ENCODE results near the gene RPS19BP1.
A peak's percentile ranks its signal among the peaks of the same experiment; 100 is the strongest.

RPS19BP1 gene

DNA sequence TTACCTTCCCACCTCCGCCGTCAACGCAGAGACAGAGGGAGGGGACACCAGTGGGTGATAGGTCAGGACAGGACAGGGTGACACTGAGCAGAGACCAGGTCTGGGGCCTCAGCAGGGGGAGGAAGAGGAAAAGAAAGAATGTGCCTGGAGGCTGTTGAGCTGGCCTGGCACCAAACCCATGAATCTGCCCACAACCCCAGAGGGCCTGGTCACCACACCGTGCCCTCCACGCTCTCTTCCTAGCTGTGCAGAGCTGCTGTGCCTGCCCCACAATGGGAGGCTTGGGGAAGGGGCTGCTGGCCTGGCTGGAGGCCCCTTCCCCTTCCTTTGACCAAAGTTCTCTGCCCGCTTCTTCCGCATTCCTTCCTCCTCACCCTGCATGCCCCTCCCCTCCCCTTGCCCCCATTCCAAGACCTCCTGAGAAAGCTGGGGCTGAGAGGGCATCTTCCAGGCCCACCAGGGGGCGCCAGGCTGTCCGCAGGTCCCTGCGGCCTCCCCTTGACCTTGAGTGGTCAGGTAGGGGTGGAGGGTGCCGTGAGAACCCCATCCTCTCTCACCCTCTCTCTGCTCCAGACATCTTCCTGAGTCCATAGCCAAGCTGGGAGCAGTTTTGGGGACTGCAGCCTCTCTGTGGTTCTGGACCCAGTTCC, 27.0 kb upstream of the RPS19BP1 start:
- no peak for DNase-seq (ENCODE audit: low read depth)

- DNase-seq (ENCODE audit: low read depth) = no peak
Observed at GRCh38 chr22:39558950-39559349, 26.4 kb upstream of the RPS19BP1 start.

GRCh38 chr22:39558254-39558727, 25.7 kb upstream of the RPS19BP1 start:
- no peak for DNase-seq (ENCODE audit: low read depth)

- peak; percentile 12 for DNase-seq (ENCODE audit: low read depth)
Observed at GRCh38 chr22:39556970-39557841, 24.7 kb upstream of the RPS19BP1 start.

DNA sequence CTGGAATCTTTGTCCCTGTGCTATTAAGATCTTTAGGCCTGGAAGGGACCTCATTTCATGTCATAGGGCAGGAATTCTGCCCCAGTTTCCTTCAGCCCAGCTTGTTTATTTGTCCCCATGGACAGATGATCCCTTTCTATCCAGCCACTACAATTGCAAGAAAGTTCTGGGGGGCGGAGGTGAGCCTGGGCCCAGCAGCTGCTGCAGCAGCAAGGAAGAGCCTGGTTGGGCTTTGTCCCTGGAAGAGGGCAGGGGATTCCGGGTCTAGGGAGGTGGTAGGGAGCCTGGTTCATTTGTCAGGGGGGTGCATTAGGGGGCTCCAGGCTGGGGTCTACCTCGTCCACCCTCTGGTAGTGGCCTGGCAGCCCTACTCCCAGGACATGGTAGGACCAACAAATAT, 21.6 kb upstream of the RPS19BP1 start:
- no peak for DNase-seq (ENCODE audit: low read depth)

- no peak for DNase-seq (ENCODE audit: low read depth)
Observed at GRCh38 chr22:39553429-39553828, 20.9 kb upstream of the RPS19BP1 start.

DNA sequence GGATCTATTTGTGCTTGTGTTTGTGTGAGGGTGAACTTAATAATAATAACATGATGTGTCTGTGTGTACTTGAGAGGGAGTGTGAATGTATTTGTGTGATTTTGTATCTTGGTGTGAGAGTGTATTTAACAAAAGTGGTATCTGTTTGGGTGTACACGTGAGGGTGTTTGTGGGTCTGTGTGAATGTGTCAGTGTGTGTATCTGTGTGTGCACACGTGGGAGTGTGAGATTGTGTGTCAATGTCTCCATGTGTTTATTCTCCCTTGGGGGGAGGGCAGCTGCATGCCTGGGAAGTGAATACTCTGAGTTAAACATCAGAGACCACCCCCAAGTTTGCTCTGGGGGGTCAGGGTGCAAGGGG, 15.0 kb upstream of the RPS19BP1 start:
- no peak for DNase-seq (ENCODE audit: low read depth)

DNA sequence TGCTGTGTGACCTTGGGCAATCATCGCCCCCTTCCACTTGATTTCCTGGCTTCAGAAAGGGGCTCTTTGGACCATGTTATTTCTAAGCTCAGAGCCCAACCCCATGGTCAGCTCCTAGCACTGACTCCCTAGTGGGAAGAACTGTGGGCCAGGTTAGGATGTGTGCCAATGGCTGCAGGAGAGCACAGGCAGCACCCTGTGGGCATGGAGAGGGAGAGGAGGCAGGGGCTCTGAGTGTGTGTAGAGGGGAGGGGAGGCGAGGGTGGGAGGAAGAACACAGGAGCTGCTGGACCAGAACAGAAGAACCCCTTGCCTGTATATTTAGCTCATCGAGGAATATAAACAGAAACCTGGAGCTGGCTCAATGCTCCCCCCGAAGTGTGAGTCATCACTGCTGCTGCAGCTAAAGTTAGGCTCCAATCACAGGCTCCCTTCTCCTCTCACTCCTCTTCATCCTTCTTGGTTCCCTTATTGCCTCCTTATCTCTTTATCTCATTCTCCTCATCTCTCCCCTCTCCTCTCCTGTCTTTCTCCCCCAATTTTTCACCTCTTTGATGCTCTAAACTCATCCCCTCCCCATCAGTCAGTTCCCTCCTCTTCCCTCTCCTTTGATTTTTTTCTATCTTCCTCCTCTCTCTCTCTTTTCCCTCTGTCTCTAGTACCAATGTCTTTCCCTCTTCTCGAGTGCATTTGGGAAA, 14.5 kb upstream of the RPS19BP1 start:
- no peak for DNase-seq (ENCODE audit: low read depth)

- DNase-seq (ENCODE audit: low read depth) = no peak
Observed at GRCh38 chr22:39545386-39546365, 13.1 kb upstream of the RPS19BP1 start.

DNA sequence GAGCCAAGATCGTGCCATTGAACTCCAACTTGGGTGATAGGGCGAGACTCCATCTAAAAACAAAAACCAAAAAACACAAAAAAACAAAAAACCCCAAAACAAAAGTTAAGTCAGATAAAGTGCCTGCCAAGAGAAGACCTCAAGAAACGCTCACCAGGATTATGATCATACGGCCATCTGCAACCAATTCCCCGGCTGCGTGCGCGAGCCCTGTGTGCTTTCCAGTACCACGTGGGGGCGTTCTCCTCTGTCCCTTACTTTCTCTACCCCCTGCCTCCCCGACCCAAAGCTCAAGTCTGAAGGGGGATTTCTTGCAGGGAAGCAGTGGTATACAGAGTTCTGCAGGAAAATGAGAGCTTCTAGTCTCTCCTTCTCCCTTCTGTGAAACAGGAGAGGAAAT, 10.5 kb upstream of the RPS19BP1 start:
- no peak for DNase-seq (ENCODE audit: low read depth)

DNA sequence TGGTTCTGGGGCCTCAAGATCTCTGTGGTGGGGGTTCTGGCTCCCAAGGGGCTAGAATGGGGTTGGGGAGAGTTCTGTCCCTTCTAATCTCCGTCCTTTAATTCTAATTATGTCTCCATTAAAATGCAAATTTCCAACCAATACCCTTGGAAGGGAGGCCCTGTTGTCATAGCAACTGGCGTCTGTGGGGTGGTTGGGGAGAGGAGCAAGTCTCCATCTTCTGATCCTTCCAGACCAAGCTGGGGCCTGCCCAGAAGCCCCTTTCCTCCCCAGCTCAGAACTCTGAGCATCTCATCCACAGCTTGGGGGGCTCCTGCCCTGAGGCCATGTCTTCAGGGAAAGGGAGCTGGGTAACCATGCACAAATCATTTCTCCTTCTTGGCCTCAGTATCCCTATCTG, 5.4 kb upstream of the RPS19BP1 start:
- DNase-seq (ENCODE audit: low read depth) = no peak

GRCh38 chr22:39536711-39537110, 4.2 kb upstream of the RPS19BP1 start:
- no peak for DNase-seq (ENCODE audit: low read depth)

- DNase-seq (ENCODE audit: low read depth) = no peak
Observed at GRCh38 chr22:39535831-39536449, 3.4 kb upstream of the RPS19BP1 start.

DNA sequence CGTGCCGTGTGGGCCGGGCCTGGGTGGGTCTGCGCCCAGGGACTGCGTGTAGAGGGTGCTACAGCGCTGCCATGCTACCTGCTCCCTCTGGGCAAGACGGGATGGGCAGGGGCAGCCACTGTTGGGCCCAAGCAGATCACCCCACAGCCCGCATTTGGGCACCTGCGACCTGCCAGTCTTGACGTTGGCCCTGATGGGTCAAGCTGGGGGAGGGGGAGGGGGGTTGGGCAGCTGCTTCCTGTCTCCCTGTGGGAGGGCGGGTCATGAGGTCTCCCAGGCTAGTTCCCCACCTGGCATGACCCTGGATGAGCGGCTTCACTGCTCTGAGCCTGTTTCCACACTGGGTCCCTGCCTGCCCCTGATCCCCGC, 2.8 kb upstream of the RPS19BP1 start:
- DNase-seq (ENCODE audit: low read depth) = no peak

DNA sequence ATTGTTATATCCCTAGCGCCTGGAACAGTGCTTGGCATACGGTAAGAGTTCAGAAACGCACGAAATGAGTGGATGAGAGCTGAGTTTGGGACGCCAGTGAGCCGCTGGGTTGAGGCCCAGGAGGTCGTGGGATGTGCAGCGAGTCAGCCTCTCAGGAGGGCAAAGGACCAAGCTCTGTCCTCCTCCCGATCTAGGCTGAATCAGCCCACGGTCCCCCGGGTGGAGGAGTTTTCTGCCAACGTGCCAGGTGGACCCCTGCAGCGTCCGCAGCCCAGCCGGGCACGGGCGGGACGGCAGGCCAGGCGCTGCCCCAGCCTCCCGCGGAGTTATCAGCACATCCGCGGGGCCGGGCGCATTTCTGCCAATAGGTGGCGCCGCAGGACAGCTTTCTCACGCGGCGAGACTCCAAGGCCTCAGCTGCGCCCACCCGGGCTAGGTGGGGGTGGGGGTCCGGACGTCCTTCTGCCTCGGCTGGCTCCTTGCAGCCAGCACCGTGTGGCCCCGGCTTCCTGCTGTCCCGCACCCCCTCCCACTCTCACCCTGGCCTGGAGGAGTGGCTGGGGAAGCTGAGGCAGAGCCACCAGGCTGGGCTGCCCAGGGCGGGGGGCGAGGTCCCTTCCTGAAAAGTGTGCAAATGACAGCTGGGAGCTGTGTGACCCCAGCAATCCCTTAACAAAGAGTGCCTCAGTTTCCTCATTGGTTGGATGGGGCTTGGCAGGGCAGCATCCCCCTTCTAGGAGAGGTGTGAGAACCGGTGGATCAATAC, 2.2 kb upstream of the RPS19BP1 start:
- peak; percentile 41 for DNase-seq (ENCODE audit: low read depth)

DNA sequence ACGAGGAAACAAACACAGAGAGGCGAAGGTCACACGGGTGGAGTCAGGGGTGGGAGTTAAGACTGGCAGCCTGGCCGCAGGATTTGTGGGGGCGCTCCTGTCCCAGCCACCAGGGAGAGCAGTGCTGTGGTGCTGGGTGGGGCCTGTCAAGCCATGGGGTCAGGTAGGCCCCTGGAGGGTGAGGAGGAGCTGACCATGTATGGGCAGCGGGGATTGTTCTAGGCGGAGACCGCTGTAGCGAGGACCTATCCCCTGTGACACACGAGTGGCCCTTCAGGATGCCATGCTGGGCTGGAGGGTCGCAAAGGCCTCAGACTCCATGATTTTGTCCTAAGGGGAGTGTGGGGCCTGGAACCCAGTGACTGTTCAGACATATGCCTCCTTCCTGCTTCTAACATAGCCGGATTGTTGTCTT, 1.6 kb upstream of the RPS19BP1 start:
- no peak for DNase-seq (ENCODE audit: low read depth)

- peak; percentile 65 for DNase-seq (ENCODE audit: low read depth)
Observed at GRCh38 chr22:39530692-39531331, 1.7 kb downstream of the RPS19BP1 start.

DNA sequence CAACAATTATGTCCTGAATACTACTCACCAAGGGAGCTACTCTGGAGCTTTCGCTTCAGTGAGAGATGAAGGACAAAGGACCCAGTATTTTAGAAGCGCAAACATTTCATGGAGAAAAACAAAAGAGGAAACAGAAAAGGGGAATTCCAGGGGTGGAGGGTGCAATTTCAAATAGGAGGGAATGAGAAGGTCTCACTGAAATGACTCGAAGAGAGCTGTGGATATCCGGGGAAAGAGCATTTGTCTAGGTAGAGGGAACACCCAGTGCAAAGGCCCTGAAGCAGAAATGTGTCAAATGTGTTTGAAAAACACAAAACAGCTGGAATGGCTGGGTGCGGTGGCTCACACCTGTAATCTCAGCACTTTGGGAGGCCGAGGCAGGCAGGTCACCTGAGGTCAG, 2.4 kb downstream of the RPS19BP1 start:
- DNase-seq (ENCODE audit: low read depth) = no peak

GRCh38 chr22:39529487-39529851, 3.1 kb downstream of the RPS19BP1 start:
- DNase-seq (ENCODE audit: low read depth) = no peak

Data from amniotic epithelial cell (primary cell).